HG03442 (cell line): ENCODE results near the gene CREB5.
A peak's percentile ranks its signal among the peaks of the same experiment; 100 is the strongest.

Experiments used
- ATAC-seq: cut with Tn5 transposase; IDR thresholded peaks from one replicate; pipeline ENCODE4 v1.9.1; 2021; ENCODE audit warnings: mild to moderate bottlenecking, moderate library complexity; ENCODE audit not compliant: unreplicated experiment

Gene CREB5

DNA sequence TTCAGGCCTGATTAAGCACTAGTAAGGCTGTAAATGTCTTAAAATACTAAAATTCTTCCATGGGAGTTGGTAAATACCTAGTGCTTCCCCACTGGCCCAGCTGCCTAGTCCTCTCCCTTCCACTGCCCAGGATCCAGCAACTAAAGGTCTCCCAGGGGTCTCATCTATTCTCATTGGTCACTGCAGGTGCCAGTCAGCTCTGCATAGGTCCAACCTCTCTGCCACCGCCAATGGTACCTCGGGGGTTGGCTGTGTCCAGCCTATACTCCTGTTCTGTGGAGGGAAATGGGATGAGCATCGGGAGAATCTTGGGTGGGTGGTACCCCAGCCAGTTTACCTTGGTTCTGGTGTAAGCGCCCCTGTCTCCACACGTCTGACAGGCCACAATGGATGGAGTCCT is 6.1 kb upstream of the CREB5 start:
- no peak for ATAC-seq

DNA sequence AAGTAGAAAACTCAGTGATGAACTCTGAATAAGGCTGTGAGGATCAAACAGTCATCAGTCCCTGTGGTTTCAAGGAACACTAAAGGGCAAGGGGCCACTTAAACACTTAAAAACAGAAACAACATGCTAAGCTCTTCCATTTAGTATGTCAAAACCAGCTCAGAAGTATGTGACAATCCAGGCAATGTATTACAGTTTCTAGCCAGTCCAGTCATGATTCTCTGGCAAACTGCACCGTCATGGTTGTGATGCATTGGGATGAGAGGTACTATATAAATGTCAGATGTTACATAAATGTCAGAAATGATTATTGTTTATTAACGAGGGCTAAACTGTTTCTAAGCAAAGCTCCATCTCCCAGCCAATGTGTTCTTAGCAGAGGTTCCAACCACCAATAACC is 4.7 kb upstream of the CREB5 start:
- ATAC-seq: no peak

DNA sequence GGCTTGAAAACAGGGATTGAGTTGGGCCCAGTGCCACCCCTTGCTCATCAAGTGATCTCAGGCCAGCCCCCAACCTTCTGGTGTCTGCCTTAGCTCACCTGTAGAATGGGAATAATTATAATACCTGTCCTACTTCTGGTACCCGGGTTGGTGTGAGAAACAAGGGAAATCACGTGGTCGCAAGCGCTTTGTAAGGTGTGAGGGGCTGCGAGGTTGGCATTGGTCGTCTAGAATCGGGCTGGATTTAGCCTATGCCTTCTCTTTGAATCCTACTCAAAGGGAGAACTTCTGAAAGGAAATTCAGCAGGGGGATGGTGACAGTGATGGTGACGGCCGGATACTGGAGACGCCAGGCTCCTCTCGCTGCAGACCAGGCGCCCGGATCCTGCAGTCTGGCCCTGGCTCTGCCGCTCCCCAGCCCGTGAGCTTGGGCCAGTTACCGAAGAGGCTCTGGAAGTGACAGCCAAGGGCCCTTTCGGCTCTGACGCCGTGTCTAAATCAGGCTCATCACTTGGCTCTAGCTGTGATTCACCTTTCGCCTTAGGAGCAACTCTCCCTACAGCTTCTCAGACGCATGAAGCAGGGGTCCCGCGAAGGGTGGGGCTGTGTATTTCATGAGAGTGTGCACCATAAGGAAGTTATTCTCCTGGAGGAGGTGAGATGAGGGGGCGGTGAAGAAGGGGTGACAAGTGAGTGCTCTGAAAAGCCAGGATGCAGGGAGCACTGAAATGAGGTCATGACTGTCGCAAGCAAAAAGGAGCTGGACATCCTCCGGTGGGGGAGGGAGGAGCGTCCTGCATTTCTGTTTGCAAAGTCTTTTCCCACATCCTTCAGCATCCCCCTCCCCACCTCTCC is 4.0 kb upstream of the CREB5 start:
- no peak for ATAC-seq

DNA sequence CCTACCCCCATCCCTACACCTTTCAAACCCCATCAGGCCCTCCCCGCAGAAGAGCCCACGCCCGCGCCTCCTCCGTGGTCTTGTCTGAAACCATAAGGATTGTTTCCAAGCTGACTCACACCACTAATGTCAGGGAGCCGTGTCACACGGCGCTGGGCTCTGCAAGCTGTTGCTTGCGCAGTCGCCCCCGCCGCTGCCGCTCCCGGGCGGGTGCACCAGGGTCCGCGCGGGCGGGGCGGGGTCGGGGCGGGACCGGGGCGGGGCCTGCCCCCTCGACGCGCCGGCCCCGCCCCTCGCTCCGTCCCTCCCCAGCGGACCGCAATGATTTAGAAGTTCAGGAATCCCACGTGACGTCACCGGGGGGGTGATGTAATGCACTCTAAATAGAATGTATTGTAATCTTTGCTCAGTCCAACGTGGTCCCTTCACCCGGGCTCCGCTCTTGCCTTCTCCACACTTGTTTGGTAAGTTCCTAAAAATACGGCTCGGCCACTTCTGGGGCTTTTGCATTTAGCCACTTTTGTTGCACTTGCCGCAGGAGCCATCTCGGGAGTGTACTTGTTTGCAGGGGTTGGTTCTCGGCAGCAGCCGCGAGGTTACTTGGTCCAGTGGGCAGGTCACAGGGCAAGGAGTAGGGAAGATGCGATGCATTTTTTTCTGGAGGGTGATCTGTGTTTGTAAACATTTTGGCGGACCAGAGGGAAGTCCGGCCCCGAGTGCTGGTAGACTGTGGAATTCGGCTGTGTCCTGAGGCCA is 3.2 kb upstream of the CREB5 start:
- ATAC-seq: peak; percentile 56

DNA sequence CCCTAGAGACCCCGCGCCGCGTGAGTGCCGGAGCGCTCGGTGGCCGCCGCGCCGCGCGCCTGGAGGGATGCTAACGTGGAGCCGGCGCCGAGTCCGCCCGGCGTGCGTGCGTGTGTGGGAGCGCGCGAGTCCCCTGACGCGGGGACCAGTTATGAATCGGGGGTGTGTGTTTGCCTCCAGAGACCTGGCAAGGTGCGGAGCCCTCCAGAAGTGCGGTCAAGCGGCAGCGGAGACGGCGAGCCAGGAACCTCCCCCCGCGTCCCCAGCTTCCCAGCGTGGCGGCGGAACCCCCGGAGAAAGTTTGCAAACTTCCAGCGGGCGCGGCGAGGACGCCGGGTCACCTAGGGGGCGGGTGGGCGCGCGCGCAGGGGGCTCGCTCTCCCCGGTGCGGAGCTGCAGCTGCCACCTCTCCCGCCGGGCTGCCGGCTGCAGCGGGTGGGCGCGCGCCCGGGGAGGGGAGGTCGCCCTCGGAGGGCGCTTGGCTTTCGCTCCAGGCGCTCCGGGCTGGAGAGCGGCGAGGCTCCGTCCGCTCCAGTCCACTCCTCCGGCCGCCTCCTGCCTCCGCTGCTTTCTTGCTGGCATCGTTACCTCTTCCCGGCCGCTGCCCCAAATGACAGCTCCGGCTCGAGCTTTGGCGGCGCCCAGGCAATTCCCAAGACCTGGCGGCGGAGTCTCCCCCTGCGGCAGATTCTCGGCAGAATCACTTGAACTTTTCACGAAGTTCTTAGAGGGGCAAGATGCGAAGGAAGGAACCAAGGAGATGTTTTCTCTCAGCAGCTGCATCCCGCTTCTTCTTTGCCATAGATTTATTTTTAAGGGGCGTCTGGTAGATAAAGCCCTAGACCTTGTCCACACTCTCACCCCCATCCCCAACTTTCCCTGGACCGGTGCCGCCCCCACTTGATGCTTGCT is 2.3 kb upstream of the CREB5 start:
- ATAC-seq: peak; percentile 16

DNA sequence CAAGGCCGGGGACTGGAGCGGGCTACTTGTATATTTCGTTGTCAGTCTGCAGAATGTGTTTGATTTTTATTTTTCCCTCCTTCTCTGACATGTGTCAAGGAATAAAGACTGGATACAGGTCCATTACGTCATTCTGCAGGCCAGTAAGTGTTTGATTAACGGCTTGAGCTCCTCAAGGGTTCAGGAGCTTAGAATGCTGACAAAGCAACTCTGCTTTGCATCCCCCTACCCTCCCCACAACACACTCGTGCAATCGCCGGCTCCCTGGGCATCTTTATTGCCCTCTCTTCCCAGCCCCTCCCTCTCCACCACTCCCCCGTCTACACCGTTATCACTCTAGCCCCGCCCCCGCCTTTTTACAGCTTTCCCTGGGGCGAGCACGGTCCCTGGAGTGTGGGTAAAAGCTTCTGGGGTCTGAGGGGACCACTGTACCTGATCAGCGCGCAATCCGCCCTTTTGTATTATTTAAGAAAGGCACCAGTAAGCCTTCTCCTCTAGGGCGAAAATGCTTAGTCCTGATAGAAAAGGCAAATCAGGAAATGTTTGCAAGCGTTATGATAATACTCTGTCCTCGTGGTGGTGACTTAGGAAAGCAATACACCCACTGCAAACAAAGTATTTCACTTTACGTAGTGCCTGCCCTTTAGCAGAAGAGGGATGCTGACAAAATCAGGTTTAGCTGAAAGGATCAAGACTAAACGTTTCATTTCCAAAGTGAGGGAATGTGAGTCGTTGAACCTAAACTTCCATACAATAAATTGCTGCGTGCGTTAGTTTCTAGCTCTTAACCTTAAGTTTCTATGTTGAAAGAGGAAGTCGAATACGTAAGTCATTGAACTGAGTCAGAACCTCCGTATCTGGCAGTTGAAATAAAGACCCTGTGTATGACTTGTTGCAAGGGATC is 1.4 kb upstream of the CREB5 start:
- ATAC-seq: no peak

DNA sequence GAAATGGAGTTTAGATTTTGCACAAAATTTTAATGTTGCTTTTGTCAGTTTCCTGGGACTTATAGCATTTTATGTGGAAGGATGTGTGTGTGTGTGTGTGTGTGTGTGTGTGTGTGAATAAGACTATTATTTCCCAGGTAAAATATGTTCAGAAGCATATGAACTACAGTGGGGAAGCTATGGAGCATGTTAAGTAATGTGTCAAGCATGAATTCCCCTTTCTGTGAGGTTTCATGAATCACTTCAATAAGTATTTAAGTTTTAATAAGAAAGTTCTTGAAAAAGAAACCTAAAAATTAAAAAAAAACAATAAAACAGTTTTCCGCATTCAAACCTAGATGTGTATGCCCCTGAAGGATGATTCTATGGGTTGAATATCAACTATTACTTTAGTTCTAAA is 693 bp downstream of the CREB5 start:
- ATAC-seq: no peak

DNA sequence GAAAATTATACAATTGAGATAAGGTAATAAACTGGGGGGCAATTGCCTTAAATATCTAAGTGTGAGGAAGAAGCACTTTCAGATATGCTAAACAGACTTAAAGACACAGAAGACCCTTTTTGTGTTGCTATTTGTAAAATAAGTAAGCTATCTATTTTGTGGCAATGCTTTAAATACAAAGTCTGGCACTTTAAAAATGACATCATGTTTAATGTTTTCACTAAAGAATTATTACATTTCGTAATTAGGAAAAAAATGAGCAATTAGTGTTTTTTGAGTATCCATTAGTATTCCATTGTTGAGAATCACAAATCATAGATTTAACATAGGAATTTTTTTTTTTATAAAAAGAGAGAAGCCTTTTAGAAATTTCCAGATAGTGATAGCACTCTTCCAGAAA is 2.1 kb downstream of the CREB5 start:
- ATAC-seq: no peak

DNA sequence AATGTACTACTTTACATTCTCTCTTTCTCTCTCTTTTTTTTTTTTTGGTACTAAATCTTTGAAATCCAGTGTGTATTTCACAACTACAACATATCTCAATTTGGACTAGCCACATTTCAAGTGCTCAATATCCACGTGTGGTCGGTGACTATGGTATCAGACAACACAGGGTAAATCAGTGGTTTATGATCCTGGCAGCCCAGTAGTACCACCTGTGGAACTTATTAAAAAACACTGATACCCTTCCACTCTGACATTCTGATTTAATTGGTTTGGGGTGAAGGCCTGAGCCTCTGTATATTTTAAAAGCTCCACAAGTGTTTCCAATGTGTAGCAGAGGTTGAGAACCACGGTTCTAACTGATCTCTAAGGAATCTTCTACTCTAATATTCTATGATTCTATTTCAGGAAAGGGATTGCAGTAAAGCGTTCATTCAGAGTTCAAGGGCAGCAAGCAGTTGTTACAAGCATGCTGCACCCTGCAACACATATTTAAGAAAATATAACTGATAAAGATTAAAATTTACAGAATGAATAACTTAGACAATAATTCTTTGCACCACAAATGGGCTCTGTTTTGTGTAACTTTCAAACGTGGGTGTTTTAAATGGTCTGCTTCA is 5.1 kb downstream of the CREB5 start:
- ATAC-seq: no peak

DNA sequence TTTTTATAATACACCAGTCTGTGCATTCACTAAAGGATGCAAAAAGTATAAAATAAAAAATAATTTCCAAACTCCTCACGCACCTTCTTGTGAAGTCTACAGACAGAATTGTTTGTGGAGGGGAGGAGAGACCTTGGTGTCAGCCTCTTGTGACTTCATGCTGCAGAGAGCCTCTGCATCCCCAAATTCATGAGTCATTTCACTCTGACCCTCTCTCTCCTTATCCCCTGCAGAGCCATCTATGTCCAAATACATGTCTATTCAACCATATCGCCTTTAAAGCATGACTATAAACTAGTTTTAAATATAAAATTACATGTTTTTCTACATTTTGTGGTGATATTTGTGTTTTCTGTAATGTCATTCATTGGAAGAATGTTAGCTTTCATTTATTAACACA is 6.0 kb downstream of the CREB5 start:
- ATAC-seq: no peak

DNA sequence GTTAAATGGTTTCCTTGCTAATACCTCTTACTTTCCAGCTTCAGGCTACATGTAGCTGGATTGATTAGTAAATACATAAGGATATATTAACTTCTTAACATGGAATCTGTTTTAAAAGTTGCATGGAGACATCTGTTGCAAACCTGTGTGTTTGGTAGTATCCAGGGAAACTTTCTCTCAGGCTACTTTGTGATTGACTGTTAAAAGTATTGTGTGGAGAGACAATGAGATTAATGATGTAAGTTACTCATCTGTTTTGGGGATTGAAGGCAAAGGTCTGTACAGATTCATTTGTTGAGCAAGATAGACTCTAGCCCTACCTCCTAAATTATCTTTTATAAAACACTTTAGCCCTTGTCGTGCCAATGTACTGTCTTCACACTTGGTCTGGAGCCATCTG is 6.6 kb downstream of the CREB5 start:
- ATAC-seq: no peak

DNA sequence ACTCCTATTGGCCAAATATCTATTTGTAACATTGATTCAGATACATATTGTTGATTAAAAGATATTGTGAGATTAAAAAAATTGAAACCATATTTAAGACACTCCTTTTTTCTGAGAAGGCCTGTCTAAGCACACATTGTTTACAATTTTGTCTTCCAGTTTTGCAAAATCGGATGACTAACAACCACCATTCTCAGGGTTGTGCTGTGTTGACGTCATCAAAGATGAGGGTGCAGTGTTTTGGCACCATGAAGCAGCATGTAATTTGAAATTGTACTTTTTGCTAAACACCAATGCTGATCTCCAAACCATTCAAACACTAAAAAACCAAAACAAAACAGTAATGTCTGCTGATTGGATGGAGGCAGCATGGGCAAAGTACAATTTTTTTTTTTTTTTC is 7.4 kb downstream of the CREB5 start:
- ATAC-seq: no peak

DNA sequence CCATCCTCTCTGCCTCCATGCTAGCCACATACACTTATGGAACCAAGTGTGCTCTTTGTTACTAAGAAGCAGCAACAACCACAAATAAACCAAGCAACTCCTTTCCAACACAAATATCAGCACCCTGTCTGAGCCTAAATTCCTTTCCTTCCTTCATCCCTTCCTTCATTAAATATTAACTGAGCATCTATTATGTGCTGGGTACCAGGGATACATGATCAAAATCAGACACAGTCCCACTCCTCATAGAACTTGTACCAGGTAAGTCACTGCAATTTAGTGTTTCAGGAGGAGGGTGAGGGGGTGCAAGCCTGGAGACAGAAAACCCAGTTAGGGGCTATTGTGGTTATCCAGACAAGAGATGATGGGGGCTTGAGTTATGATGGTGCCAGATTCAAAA is 10.8 kb downstream of the CREB5 start:
- ATAC-seq: no peak

DNA sequence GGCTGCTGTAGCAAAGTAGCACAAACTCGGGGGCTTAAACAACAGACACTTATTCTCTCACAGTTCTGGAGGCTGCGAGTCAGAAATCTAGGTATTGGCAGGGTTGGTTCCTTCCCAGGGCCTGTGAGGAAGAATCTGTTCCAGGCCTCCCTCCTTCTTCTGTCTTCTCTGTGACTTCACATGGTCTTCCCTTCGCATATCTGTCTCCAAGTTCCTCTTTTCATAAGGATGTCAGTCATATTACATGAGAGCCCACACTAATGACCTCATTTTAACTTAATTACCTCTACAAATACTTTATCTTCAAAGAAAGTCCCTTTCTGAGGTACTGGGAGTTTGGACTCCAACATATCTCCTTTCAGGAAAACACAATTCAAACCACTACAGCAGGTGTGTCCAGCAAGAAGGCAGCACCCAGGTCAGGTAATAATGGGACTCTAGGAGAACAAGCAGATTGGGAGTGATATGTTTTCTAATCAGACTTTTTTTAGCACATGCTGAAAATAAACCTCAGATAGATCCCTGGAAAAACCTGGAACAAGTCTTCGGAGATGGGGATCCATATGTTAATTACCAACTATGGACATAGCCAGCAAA is 11.7 kb downstream of the CREB5 start:
- no peak for ATAC-seq

DNA sequence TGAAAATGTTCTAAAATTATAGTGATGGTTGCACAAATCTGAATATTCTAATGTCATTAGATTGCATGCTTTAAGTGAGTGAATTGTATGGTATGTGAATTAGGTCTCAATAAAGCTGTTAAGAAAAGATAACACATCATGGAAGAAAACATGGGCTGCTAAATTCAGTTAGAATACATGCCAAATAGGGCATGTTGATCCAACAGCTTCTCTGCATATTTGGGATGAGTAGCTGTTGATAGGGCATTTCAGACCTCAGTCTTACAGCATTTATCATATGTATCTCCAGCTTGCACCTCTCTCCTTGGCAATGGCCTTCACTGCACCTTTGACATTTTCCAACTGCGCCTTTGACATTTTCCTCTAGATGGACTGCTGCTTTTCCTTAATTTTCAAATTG is 13.2 kb downstream of the CREB5 start:
- no peak for ATAC-seq

DNA sequence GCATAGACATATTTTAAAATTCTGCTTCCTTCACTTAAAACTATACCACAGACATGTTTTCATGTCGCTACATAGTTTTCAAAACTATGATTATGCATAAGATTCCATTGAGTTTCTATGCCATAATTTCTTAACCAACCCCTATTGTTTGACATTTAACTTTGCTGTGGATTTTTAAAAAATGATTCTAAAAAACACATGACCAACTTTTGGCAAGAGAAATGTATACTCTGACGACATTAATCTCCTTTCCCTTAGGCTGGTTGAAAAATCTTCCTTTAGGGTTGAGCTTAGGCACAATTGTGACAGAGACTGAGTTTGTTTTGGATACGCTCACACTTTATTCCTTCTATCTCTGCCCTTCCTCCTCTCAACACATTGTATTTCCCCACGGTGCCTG is 14.9 kb downstream of the CREB5 start:
- no peak for ATAC-seq

DNA sequence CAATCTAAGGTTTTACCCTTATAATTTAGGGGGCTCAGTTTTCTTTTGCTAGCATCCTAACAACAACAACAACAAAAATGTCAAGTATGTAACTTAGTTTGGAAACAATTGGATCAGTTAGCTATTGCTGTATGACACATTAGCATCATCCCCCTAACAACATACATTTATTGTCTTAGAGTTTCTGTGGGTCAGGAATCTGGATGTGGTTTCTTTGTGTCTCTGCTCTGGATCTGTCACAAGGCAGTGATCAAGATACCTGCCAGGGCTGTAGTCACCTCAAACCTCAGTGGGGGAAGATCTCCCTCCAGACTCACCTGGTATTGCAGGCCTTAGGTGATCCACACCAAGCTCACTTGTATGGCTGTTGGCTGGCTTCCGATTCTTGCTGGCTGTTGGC is 18.3 kb downstream of the CREB5 start:
- ATAC-seq: no peak

DNA sequence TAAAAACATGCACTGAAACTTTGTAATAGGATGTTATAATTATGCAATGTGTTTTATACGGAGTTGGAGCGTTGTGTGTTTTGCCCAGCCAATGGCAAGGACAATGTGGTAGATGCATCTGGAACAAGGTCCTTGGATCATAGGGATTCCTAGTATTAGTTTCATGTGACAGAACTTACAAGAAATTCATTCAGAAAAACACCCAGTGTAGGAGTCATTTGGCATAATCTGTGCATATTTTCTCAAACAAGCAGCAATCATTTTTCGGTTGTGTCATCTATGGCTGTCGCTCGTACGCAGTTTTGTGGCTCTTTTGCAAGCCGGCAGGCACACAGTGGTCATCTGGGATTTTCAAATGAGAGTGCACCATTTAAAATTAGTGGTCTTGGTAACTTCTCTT is 19.8 kb downstream of the CREB5 start:
- no peak for ATAC-seq

DNA sequence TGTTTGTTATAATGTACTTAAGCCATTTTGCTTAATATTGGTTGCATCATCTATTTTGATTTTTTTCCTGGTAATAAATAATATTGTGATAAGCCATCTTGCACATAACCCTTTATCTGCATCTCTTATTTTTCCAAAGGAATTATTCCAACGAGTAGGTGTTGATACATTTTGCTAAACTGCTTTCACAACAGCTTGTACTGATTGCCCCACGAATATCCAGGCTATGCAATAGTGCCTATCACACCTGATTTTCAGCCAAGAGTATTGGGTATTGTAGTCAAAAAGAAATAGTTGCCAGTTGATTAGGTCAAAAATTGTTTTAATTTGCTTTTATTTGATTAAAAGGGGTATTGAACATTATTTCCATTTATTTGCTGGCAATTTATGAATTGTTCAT is 20.7 kb downstream of the CREB5 start:
- ATAC-seq: no peak
